ENCODE measurements around the gene CYP2S1. TPM values are rescaled to one million over a fixed set of nuclear protein-coding genes. Genes with fewer than 3 reads are reported as not detected.

Gene CYP2S1
- total RNA-seq, 1 donor from 2014 or later = 2.2 TPM

Other genes with a start within 250 kb of the CYP2S1 start
- 0.05 TPM in 1 of 2 replicates, not detected in the other for gene CYP2B6, start 201.9 kb upstream of the CYP2S1 start, total RNA-seq
- not detected in 2 replicates for gene CYP2A13, start 104.8 kb upstream of the CYP2S1 start, total RNA-seq
- gene CYP2F1, start 78.8 kb upstream of the CYP2S1 start, total RNA-seq = not detected in 2 replicates
- gene AXL, start 26.0 kb downstream of the CYP2S1 start, total RNA-seq = 151 and 220 TPM in 2 replicates
- gene HNRNPUL1, start 71.2 kb downstream of the CYP2S1 start, total RNA-seq = 68.1 and 131 TPM in 2 replicates
- 5.2 and 15.0 TPM in 2 replicates for gene CCDC97, start 117.0 kb downstream of the CYP2S1 start, total RNA-seq
- 4.9 and 44.8 TPM in 2 replicates for gene TGFB1, start 160.7 kb downstream of the CYP2S1 start, total RNA-seq
- 7.4 and 10.1 TPM in 2 replicates for gene B9D2, start 170.9 kb downstream of the CYP2S1 start, total RNA-seq
- 3.0 and 9.0 TPM in 2 replicates for gene TMEM91, start 183.3 kb downstream of the CYP2S1 start, total RNA-seq
- 5.2 and 8.2 TPM in 2 replicates for gene EXOSC5, start 204.1 kb downstream of the CYP2S1 start, total RNA-seq
- 35.9 and 73.1 TPM in 2 replicates for gene BCKDHA, start 204.6 kb downstream of the CYP2S1 start, total RNA-seq
- gene B3GNT8, start 234.2 kb downstream of the CYP2S1 start, total RNA-seq = 0.87 and 2.1 TPM in 2 replicates
- gene DMAC2, start 246.7 kb downstream of the CYP2S1 start, total RNA-seq = 39.8 and 58.4 TPM in 2 replicates
- gene ERICH4, start 249.9 kb downstream of the CYP2S1 start, total RNA-seq = not detected in 2 replicates

Measured in renal cortical epithelial cell (primary cell).